HG03378 (cell line): ENCODE results near the gene NLK.
"Not testable (repeated sequence)": the region's sequence is repeated elsewhere in the genome, so short reads cannot be mapped to it uniquely, and the experiment has no call there.

Experiments
- ATAC-seq: cut with Tn5 transposase; IDR thresholded peaks from one replicate; pipeline ENCODE4 v1.9.1; 2021; ENCODE audit warnings: mild to moderate bottlenecking, moderate library complexity; ENCODE audit not compliant: unreplicated experiment

The NLK gene

GRCh38 chr17:28071891-28072606, 29.6 kb downstream of the NLK start:
- ATAC-seq = no peak

GRCh38 chr17:28072936-28073533, 30.6 kb downstream of the NLK start:
- ATAC-seq = no peak

GRCh38 chr17:28074010-28074409, 31.5 kb downstream of the NLK start:
- ATAC-seq = no peak

- no peak for ATAC-seq
Measured at GRCh38 chr17:28076144-28076543, 33.7 kb downstream of the NLK start.

GRCh38 chr17:28077140-28077539, 34.7 kb downstream of the NLK start:
- ATAC-seq = not testable (repeated sequence)

GRCh38 chr17:28078341-28079229, 36.1 kb downstream of the NLK start:
- no peak for ATAC-seq

GRCh38 chr17:28081467-28081866, 39.0 kb downstream of the NLK start:
- ATAC-seq = no peak

GRCh38 chr17:28085766-28086165, 43.3 kb downstream of the NLK start:
- ATAC-seq = no peak

GRCh38 chr17:28086519-28086918, 44.0 kb downstream of the NLK start:
- no peak for ATAC-seq

- ATAC-seq = no peak
Measured at GRCh38 chr17:28087743-28088142, 45.3 kb downstream of the NLK start.

GRCh38 chr17:28090551-28090950, 48.1 kb downstream of the NLK start:
- ATAC-seq = no peak

GRCh38 chr17:28092088-28092487, 49.6 kb downstream of the NLK start:
- ATAC-seq = no peak

GRCh38 chr17:28093999-28094716, 51.7 kb downstream of the NLK start:
- ATAC-seq = no peak

GRCh38 chr17:28096756-28097155, 54.3 kb downstream of the NLK start:
- ATAC-seq = no peak

- ATAC-seq = no peak
Measured at GRCh38 chr17:28097254-28097653, 54.8 kb downstream of the NLK start.

- ATAC-seq = no peak
Measured at GRCh38 chr17:28097901-28098300, 55.4 kb downstream of the NLK start.

- ATAC-seq = not testable (repeated sequence)
Measured at GRCh38 chr17:28098591-28098990, 56.1 kb downstream of the NLK start.

- ATAC-seq = no peak
Measured at GRCh38 chr17:28100251-28100650, 57.8 kb downstream of the NLK start.

- no peak for ATAC-seq
Measured at GRCh38 chr17:28100936-28101335, 58.5 kb downstream of the NLK start.

- ATAC-seq = no peak
Measured at GRCh38 chr17:28101919-28102318, 59.4 kb downstream of the NLK start.

- ATAC-seq = no peak
Measured at GRCh38 chr17:28105501-28105900, 63.0 kb downstream of the NLK start.
